NCI-H82 (cell line): Measurements from ENCODE around the gene TSPAN32.
"Not testable (repeated sequence)": the region's sequence is repeated elsewhere in the genome, so short reads cannot be mapped to it uniquely, and the experiment has no call there.

Experiments used
- DNase-seq: peaks from one replicate; lab custom pipeline; 2025; lab: John Stamatoyannopoulos, UW

Gene TSPAN32

GRCh38 chr11:2286350-2286749 is 15.5 kb upstream of the TSPAN32 start:
- not testable (repeated sequence) for DNase-seq

GRCh38 chr11:2287091-2287490 is 14.7 kb upstream of the TSPAN32 start:
- DNase-seq = no peak

- no peak for DNase-seq
Measured at GRCh38 chr11:2289350-2289749, 12.5 kb upstream of the TSPAN32 start.

GRCh38 chr11:2289859-2290258 is 12.0 kb upstream of the TSPAN32 start:
- no peak for DNase-seq

GRCh38 chr11:2290351-2290841 is 11.4 kb upstream of the TSPAN32 start:
- DNase-seq = no peak

GRCh38 chr11:2293531-2293971 is 8.3 kb upstream of the TSPAN32 start:
- DNase-seq = no peak

- DNase-seq = no peak
Measured at GRCh38 chr11:2293984-2294925, 7.6 kb upstream of the TSPAN32 start.

- DNase-seq = no peak
Measured at GRCh38 chr11:2294926-2295290, 6.9 kb upstream of the TSPAN32 start.

- DNase-seq = no peak
Measured at GRCh38 chr11:2295971-2296912, 5.6 kb upstream of the TSPAN32 start.

- no peak for DNase-seq
Measured at GRCh38 chr11:2296913-2297622, 4.7 kb upstream of the TSPAN32 start.

- no peak for DNase-seq
Measured at GRCh38 chr11:2297623-2298030, 4.2 kb upstream of the TSPAN32 start.

GRCh38 chr11:2298131-2298794 is 3.5 kb upstream of the TSPAN32 start:
- DNase-seq = no peak

- peak; percentile 26 for DNase-seq
Measured at GRCh38 chr11:2298795-2299761, 2.7 kb upstream of the TSPAN32 start.

GRCh38 chr11:2299773-2300172 is 2.0 kb upstream of the TSPAN32 start:
- DNase-seq = no peak

GRCh38 chr11:2300290-2300935 is 1.4 kb upstream of the TSPAN32 start:
- no peak for DNase-seq

- DNase-seq = no peak
Measured at GRCh38 chr11:2300936-2301630, 730 bp upstream of the TSPAN32 start.

GRCh38 chr11:2302306-2302895 is 588 bp downstream of the TSPAN32 start:
- no peak for DNase-seq

- DNase-seq = no peak
Measured at GRCh38 chr11:2302896-2303626, 1.2 kb downstream of the TSPAN32 start.
